Breast epithelium (tissue), 4 donors: ENCODE results near the gene HUS1B. TPM values are rescaled to one million over a fixed set of nuclear protein-coding genes. Genes with fewer than 3 reads are reported as not detected.

Source experiments
- DNase-seq, 2 donors: peaks; one replicate each; pipeline ENCODE4 v3.0.0-alpha.2; 2019; ENCODE audit warnings: low spot score in 2 of 2
- H3K27ac ChIP-seq, 2 donors: fragments of 200-600 bp; sonication (generic) in 1 of 2; one replicate each; pipeline ENCODE4 v1.5.1; 2016 to 2019; ENCODE audit warnings: mild to moderate bottlenecking in 1 of 2
- H3K27me3 ChIP-seq, 2 donors: fragments of 200-600 bp; sonication (generic) in 1 of 2; one replicate each; pipeline versions ENCODE4 v1.5.1 to v1.6.0; 2017 to 2019; ENCODE audit warnings: control low read depth in 1 of 2, mild to moderate bottlenecking in 1 of 2
- H3K36me3 ChIP-seq: fragments of 200-600 bp; one replicate; pipeline ENCODE4 v1.5.1; 2019
- H3K4me1 ChIP-seq, 2 donors: fragments of 200-600 bp; sonication (generic); one replicate each; pipeline ENCODE4 v1.5.1; 2016 to 2019; ENCODE audit warnings: control low read depth in 1 of 2
- H3K4me3 ChIP-seq, 3 donors: fragments of 200-600 bp; sonication (generic); 1 replicate in 2 of 3; 2 replicates in 1 of 3; pipeline ENCODE4 v1.5.1; 2016 to 2019; ENCODE audit warnings: mild to moderate bottlenecking in 3 of 3, moderate library complexity in 2 of 3
- H3K9me3 ChIP-seq, 2 donors: fragments of 200-600 bp; sonication (generic) in 1 of 2; one replicate each; pipeline ENCODE4 v1.5.1; 2016 to 2019; ENCODE audit warnings: control low read depth in 1 of 2
- POLR2A ChIP-seq: fragments of 450-650 bp; IDR thresholded peaks from one replicate; pipeline ENCODE4 v1.6.1; 2016; ENCODE audit warnings: antibody characterized with exemption, mild to moderate bottlenecking, moderate library complexity
- POLR2AphosphoS5 ChIP-seq, 3 donors: sonication (generic); formaldehyde crosslinking; IDR thresholded peaks; one replicate each; pipeline ENCODE4 v1.6.1; 2017; ENCODE audit warnings: antibody characterized with exemption in 3 of 3
- intact Hi-C: fragments of 100-400 bp; cut with DNase I; formaldehyde crosslinking; loops from one replicate; pipeline ENCODE4 v1.15.1; 2023; ENCODE audit warnings: low total_unique reads
- total RNA-seq, 3 donors: library from RNA; depleted of rRNA; stranded (reverse); fragments of >200 nt; gene quantifications; one replicate each; pipeline ENCODE4 v1.1.0, GENCODE V29; 2016
- TF ChIP-seq, protein P1 (sequence below), 3 donors: fragments of 450-650 bp; IDR thresholded peaks; one replicate each; pipeline ENCODE4 v1.5.1; 2016 to 2017; ENCODE audit warnings: antibody characterized with exemption in 3 of 3, mild to moderate bottlenecking in 3 of 3, moderate library complexity in 3 of 3

HUS1B gene
- total RNA-seq, result 1 to 10 TPM; 3.2 to 5.4 (median 3.9) TPM

DNA sequence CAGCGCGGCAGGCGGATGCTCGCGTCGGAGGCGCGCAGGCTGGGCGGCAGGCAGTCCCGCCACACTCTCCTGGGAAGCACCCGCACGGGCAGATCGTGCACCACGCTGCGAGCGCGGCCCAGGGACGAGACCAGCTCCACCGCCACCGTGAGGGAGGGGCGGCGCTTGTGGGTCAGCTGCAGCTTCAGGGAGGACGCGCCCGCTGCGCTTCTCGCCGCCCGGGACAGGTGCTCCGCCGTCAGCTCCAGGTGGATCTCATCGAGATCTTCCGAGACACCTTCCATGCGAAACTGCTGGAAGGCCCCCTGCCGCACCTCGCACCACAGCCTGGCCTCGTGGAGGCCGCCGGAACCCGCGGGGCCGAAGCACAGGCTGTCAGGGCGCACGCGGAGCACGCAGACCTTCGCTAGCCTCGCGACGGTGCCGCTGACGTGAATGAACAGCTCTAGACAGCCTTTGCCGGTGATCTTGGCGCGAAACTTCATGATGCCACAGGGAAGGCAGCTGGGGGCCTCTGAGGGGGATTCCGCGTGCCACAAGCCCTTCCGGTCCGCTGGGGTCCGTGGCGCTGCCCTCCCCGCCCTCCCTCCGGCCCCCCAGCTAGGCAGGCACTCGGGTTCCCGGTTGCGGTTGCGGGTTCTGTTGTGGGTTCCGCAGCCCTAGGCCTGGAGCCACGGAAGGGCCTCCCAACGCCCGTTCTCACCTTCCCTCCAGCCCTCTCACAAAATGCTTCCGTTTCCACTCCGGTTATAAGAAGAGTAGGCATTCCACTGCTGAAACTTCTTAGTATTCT is at the start of gene HUS1B:
HUS1B (minus strand) TSS at position 641 of the 793 bp plus-strand sequence; CDS start at position 485, 156 bp downstream.
- Histone ChIP-seq H3K27me3 (no peaks in the 10 kb centered on the region), H3K9me3 (peaks cover 3 to 7% of the 10 kb centered on the region in 2 donors), H3K4me1 (no peaks in the 10 kb centered on the region), H3K4me3 (no peak within 1 kb of the TSS), H3K36me3 (no peaks in the 10 kb centered on the region), H3K27ac (no peak within 1 kb of the TSS)
- intact Hi-C loops, result no loop called here
- no peak for DNase-seq
- TF ChIP-seq POLR2A (no peak), POLR2AphosphoS5 (IDR thresholded peaks at IDR 0.05) (no peak)
- TF ChIP-seq, protein P1, sequence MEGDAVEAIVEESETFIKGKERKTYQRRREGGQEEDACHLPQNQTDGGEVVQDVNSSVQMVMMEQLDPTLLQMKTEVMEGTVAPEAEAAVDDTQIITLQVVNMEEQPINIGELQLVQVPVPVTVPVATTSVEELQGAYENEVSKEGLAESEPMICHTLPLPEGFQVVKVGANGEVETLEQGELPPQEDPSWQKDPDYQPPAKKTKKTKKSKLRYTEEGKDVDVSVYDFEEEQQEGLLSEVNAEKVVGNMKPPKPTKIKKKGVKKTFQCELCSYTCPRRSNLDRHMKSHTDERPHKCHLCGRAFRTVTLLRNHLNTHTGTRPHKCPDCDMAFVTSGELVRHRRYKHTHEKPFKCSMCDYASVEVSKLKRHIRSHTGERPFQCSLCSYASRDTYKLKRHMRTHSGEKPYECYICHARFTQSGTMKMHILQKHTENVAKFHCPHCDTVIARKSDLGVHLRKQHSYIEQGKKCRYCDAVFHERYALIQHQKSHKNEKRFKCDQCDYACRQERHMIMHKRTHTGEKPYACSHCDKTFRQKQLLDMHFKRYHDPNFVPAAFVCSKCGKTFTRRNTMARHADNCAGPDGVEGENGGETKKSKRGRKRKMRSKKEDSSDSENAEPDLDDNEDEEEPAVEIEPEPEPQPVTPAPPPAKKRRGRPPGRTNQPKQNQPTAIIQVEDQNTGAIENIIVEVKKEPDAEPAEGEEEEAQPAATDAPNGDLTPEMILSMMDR (IDR thresholded peaks at IDR 0.05), result no peak

DNA sequence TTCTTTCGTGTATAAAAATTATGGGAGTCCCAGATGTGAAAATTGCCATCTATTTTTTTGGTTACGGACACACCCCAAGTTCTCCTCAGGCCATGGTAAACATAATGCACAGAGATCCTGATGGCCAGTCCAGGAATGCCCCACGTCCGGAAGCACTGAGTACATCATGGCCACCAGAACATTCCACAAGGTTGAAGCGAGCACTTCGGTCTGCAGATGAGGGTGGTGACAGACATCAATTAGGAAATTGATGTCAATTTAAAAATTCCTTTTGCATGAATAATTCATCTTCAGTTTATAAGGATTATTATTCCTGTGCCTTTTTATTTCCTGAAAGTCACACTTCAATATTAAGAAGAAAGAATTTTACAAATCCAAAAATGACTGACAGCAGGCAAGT is 49.2 kb upstream of the HUS1B start:
- Histone ChIP-seq H3K36me3 (no peaks in the 10 kb centered on the region), H3K4me1 (no peaks in the 10 kb centered on the region), H3K27ac (no peak overlapping the region), H3K27me3 (no peaks in the 10 kb centered on the region), H3K4me3 (no peak overlapping the region), H3K9me3 (no peaks in the 10 kb centered on the region)
- DNase-seq, result no peak
- TF ChIP-seq, protein P1 (IDR thresholded peaks at IDR 0.05), result no peak
- TF ChIP-seq POLR2A (no peak), POLR2AphosphoS5 (IDR thresholded peaks at IDR 0.05) (no peak)
- intact Hi-C loops, result no loop called here

DNA sequence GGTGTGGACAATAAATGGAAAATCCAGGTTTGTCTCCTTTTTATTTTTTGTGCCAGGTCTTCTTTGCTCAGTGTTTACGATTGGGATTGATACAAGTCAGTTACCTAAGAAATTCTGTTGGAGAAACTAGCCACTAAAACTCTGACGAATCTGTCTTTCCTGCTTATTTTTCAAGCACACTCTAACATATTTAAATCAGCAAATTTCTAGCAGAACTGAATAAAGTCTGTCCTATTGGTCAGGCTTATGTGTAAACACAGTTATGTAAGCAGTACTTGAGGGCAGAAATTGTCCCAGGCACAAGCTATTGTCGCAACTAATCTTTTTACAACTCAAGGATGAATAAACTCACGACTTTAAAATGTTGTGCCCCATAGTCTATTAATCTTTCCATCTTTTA is 48.1 kb upstream of the HUS1B start:
- no peak overlapping the region for H3K27ac ChIP-seq
- no peaks in the 10 kb centered on the region for H3K27me3 ChIP-seq
- H3K36me3 ChIP-seq, result no peaks in the 10 kb centered on the region
- TF ChIP-seq, protein P1 (IDR thresholded peaks at IDR 0.05), result no peak
- TF ChIP-seq POLR2A (no peak), POLR2AphosphoS5 (IDR thresholded peaks at IDR 0.05) (no peak)
- H3K4me1 ChIP-seq, result no peaks in the 10 kb centered on the region
- no peak for DNase-seq
- H3K9me3 ChIP-seq, result no peaks in the 10 kb centered on the region
- intact Hi-C loops, result no loop called here
- H3K4me3 ChIP-seq, result no peak overlapping the region

DNA sequence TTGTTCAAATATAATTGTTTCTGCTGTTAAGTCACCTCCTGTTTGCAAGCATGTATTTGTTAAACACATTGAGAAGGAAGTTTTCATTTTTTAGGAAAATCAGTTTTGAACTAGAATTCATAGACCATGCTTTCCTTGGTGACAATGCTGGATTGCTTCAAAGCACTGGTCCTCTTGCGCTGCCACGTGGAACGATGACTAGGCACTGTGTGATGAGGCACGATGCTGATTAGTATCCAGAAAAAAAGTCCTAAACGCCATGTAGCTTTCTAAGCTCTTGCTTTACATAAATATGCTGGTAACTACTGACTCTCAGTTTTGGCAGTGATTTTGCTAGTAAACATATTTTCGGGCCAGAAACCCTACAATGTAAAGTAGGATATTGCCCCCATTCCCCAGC is 47.1 kb upstream of the HUS1B start:
- no peak for DNase-seq
- Histone ChIP-seq H3K4me3 (no peak overlapping the region), H3K9me3 (no peaks in the 10 kb centered on the region), H3K27ac (no peak overlapping the region), H3K27me3 (no peaks in the 10 kb centered on the region), H3K4me1 (no peaks in the 10 kb centered on the region), H3K36me3 (no peaks in the 10 kb centered on the region)
- TF ChIP-seq, protein P1 (IDR thresholded peaks at IDR 0.05), result no peak
- TF ChIP-seq POLR2AphosphoS5 (IDR thresholded peaks at IDR 0.05), result no peak
- TF ChIP-seq POLR2A, result no peak
- intact Hi-C loops, result no loop called here

DNA sequence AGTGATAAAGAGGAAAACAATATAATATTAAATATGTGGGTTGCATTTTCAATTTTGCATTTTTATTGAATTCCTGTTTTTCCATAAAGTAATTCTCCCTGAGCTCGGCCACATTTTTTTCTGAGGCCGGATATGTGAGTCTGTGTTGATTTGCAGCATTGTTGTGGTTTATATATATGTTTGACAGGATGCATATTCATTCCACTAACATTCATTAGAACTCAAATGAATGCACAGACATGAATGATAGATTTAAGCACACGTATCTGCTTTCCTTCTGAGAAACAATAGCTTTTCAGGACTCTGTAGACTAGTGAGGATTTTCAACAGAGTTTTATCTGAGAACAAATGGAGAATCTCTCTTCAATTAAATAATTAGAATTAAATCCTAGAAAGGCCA is 46.7 kb upstream of the HUS1B start:
- no peak for DNase-seq
- Histone ChIP-seq H3K27ac (no peak overlapping the region), H3K36me3 (no peaks in the 10 kb centered on the region), H3K4me1 (no peaks in the 10 kb centered on the region), H3K4me3 (no peak overlapping the region), H3K27me3 (no peaks in the 10 kb centered on the region), H3K9me3 (no peaks in the 10 kb centered on the region)
- intact Hi-C loops, result no loop called here
- TF ChIP-seq, protein P1 (IDR thresholded peaks at IDR 0.05), result no peak
- TF ChIP-seq POLR2A (no peak), POLR2AphosphoS5 (IDR thresholded peaks at IDR 0.05) (no peak)
